HG02970 (cell line): ENCODE results near the gene PKN2.

Experiments used
- ATAC-seq: cut with Tn5 transposase; IDR thresholded peaks from one replicate; pipeline ENCODE4 v1.9.1; 2021; ENCODE audit warnings: mild to moderate bottlenecking, moderate library complexity, moderate number of reproducible peaks; ENCODE audit not compliant: unreplicated experiment, low FRiP score

PKN2 gene

DNA sequence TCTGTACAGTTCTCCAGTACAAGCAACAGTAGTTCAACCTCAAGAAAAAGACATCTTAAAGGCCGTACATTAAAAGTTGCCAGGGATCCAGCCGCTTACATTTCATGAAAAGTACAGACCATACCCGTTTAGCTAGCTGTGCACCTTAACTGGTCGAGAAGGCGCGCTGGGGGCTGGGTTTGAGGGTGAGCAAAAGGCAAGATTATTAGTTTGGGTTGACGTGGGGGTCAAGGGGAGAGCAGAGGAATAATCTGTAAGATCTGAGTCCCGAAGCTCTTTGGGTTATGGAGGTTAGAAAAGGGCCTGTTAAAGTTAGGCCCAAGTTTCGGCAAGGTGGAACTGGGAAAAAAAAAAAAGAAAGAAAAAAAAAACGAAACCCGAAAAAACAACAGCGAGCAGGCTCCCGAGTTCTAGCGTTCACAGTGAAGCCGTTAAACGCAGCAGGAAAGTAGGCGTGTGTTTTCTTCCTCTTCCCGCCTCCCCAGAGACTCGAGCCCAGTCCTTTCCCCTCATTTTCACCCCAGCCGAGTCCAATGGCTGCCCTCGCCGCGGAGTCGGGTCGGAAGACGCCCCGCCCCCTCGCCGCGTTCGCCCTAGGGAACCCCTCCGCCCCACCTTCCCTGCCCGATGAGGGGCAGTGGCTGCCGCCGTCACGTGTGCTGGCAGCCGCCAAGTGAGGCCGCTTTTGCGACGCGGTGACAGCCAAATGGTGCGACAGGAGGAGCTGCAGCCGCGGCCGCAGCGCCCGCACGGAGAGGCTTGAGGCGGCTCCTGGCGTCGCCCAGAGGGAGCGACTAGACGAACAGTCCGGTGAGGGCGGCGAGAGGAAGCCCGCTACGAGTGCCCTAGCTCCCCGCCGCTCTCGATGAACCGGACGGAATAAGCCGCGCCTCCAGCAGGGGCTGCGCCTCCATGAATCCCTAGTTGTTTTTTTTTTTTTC lies at the start of gene PKN2:
TSS of gene PKN2 (plus strand) at position 733 of the 941 bp plus-strand sequence. CDS start 308 bp downstream, outside the sequence.
- peak; percentile 87 for ATAC-seq

GRCh38 chr1:88634538-88634937 lies 49.5 kb upstream of the PKN2 start:
- ATAC-seq = no peak

GRCh38 chr1:88640060-88640459 lies 44.0 kb upstream of the PKN2 start:
- ATAC-seq = no peak

GRCh38 chr1:88645886-88646285 lies 38.2 kb upstream of the PKN2 start:
- ATAC-seq = no peak

GRCh38 chr1:88646476-88647248 lies 37.4 kb upstream of the PKN2 start:
- ATAC-seq = no peak

DNA sequence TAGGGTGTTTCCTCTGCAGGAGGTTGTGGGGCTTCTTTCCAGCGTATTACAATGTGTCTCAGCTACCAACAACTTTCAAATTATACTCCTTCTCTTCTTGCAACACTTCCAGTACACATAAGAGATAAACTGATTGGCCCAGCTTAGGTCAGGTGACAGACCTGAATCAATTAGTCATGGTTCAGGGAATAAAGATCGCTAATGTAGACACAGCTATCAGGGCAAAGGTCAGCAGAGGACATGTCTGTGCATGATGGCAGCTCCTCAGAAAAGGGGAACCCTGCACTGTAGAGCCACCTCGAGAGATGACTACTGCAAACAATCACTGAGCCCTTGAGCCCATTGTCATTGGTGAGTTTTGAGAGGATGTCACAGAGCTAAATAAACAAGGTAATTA lies 36.8 kb upstream of the PKN2 start:
- ATAC-seq = no peak

DNA sequence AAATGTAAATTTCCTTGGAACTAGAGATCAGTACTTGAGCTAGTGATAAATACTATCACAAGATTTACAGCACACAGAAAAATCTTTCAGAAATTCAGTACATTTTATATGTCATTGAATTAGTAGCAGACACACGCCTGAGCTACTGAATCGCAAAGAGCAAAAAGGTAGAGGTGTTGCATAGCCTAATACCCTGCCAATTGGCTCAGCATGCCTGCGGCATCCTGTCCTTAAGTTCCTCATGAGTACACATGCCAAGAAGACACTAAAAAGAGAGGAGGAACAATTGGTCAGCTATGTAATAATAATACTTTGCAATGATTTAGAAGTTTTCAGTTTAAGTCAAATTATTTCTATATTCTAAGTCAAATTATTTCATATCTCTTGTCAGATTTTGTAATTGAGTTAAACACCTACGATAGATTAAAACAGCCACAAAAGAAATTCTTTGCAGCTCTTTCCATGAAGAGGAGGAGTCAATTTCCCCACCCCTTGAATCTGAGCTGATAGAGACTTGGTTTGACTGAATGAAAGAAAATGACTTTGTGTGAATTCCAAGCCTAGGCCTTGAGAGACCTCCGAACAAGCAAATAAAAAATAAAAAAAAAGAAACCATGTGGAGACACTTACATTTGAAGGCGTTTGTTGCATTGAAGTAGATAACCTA lies 36.2 kb upstream of the PKN2 start:
- ATAC-seq = no peak

- ATAC-seq = no peak
Measured at GRCh38 chr1:88648706-88649105, 35.4 kb upstream of the PKN2 start.

DNA sequence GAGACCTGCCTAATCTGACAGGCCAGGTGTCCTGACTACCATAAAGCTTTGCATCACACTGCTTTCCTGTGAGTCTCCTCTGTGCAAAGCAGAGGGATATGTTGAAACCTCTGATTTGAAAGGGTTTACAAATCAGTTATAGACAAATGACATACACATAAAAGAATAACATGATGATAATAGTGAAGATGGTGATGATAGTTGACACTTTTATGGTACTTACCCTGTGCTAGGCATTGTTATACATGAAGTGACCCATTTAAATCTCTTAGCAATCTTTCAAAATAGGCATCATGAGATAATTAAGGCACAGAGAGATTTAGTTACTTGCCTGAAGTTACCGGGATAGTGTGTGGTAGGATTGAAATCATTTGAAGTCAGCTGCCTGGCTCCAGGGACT lies 34.1 kb upstream of the PKN2 start:
- ATAC-seq = no peak

GRCh38 chr1:88650676-88651418 lies 33.2 kb upstream of the PKN2 start:
- no peak for ATAC-seq

- no peak for ATAC-seq
Measured at GRCh38 chr1:88655140-88655539, 28.9 kb upstream of the PKN2 start.

GRCh38 chr1:88655685-88656299 lies 28.3 kb upstream of the PKN2 start:
- no peak for ATAC-seq

GRCh38 chr1:88658419-88658818 lies 25.7 kb upstream of the PKN2 start:
- no peak for ATAC-seq

DNA sequence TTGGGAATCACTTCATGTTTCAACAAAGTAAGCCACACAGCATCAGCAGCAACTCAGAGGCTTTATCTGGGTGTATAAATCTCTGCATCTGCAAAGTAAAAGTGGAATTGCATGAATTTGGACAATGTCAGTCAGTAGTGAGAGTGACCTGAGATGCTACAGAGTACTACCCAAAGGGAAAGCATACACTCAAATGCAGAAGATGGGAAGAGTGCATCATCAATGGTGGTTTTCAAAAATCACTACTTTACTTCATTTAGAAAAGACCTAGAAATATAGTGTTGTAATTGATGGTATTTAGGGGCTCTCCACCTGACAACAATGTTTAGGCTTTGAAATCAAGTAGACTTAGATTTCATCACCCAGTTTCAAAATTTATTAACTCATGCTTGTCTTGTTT lies 24.5 kb upstream of the PKN2 start:
- ATAC-seq = no peak

- no peak for ATAC-seq
Measured at GRCh38 chr1:88661188-88661587, 22.9 kb upstream of the PKN2 start.

- peak; percentile 64 for ATAC-seq
Measured at GRCh38 chr1:88661951-88662699, 21.9 kb upstream of the PKN2 start.

- no peak for ATAC-seq
Measured at GRCh38 chr1:88662723-88663122, 21.4 kb upstream of the PKN2 start.

DNA sequence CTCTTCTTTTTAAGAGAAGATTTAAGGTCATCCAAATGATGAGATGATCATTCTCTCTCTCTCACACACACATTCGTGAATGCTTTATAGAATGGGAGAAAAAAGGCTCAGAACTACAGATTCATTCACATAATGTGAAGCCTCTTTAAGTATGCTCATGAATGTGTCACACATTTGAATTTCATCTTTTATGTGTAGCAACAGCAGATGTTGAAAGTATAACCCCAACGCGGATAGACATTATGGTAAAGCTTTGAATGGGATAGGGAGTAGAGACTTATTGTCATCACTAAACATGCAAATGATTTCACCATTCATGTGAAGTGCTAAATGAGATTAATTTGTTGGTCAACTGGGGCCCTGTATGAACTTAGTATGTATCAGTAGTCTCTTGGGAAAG lies 15.7 kb upstream of the PKN2 start:
- no peak for ATAC-seq

GRCh38 chr1:88670462-88670861 lies 13.6 kb upstream of the PKN2 start:
- no peak for ATAC-seq
